ENCODE measurements around the gene RAD51B. TPM values are rescaled to one million over a fixed set of nuclear protein-coding genes. Genes with fewer than 3 reads are reported as not detected.
"Not testable (repeated sequence)": the region's sequence is repeated elsewhere in the genome, so short reads cannot be mapped to it uniquely, and the experiment has no call there.

Gene RAD51B
- total RNA-seq, 1 experiment from 2014 or later: 23.3 TPM

DNA sequence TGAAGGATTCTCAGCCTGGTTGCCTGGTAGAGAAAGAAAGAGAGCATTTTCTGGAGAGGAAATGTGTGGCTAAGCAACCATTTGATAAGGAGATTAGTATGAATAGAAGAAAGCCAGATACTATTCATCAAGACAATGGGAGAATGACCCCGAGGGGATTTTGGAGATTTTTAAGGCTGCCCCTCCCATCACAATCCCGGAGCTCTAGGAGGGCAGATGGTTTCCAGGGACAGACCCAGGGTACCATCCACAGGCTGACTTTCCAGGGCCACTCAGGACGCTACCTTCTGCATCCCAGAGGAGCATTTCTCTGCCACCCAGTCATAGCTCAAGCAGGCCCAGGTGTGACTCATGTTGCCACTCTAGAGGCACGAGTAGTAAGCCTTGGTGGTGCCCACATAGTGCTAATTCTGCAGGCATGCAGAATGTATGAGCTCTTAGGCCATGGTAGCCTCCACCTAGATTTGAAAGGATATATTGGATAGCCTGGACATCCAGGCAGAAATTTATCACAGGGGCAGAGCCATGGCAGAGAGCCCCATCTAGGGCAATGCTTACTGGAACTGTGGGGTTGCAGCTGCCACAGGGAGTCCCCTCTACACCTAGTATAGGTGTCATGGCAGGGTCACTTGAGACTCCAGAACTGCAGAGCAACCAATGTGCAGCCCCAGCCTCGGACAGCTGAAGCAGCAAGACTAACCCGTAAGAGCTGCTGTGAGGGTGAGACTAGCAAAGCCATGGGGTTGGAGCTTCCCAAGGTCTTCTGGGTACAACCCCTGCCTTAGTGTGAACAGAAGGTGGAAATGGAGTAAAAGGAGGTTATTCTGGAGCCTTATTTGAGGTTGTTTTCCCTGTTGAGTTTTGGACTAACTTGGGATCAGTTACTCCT lies 607.3 kb downstream of the RAD51B start:
- H3K4me1 ChIP-seq (ENCODE audit: insufficient read depth, low read length, poor library complexity, severe bottlenecking): no peaks in the 10 kb centered on the region
- POLR2A ChIA-PET (ENCODE audit: low non-redundant PET): interaction anchor here (0.5 kb wide), 1 partner anchor 367 kb away, joined by 16 read pairs; no protein-coding TSS in a partner anchor
- TF ChIP-seq EZH2 (IDR thresholded peaks at IDR 0.05; ENCODE audit: borderline replicate concordance, low read depth, low read length, poor library complexity, severe bottlenecking): no peak
- TF ChIP-seq, protein P1, sequence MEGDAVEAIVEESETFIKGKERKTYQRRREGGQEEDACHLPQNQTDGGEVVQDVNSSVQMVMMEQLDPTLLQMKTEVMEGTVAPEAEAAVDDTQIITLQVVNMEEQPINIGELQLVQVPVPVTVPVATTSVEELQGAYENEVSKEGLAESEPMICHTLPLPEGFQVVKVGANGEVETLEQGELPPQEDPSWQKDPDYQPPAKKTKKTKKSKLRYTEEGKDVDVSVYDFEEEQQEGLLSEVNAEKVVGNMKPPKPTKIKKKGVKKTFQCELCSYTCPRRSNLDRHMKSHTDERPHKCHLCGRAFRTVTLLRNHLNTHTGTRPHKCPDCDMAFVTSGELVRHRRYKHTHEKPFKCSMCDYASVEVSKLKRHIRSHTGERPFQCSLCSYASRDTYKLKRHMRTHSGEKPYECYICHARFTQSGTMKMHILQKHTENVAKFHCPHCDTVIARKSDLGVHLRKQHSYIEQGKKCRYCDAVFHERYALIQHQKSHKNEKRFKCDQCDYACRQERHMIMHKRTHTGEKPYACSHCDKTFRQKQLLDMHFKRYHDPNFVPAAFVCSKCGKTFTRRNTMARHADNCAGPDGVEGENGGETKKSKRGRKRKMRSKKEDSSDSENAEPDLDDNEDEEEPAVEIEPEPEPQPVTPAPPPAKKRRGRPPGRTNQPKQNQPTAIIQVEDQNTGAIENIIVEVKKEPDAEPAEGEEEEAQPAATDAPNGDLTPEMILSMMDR (conservative IDR thresholded peaks at IDR 0.05; ENCODE audit: low read depth, low read length): no peak
- BruUV-seq (replicated peaks): no TSS peak
- no peaks in the 10 kb centered on the region for H3K36me3 ChIP-seq (ENCODE audit: insufficient read depth, low read length, poor library complexity, severe bottlenecking)
- no peaks in the 10 kb centered on the region for H3K9me3 ChIP-seq (ENCODE audit: low read depth, low read length, poor library complexity, severe bottlenecking)
- CTCF ChIA-PET: no interaction called here
- no peak for DNase-seq (ENCODE audit: low spot score)
- no peak overlapping the region for H3K4me3 ChIP-seq (ENCODE audit: low read depth, low read length, poor library complexity, severe bottlenecking)
- intact Hi-C loops (cut with micrococcal nuclease; ENCODE audit: unreplicated experiment): no loop called here
- H3K27me3 ChIP-seq (replicated peaks; ENCODE audit: insufficient read depth, low read depth, low read length, poor library complexity): no peaks in the 10 kb centered on the region
- no peak overlapping the region for H3K27ac ChIP-seq (ENCODE audit: low read depth, low read length, poor library complexity, severe bottlenecking)

DNA sequence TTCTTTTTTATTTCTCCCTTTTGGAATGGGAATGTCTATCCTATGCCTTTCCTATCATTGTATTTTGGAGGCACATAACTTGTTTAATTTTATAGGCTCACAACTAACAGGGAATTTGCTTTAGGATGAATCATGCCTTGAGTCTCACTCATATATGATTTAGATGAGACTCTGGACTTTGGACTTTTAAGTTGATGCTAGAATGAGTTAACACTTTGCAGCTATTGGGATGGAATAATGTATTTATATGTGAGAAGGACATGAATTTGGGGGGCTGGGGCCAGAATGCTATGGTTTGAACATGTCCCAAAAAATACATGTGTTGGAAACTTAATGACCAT lies 607.9 kb downstream of the RAD51B start:
- no peak for DNase-seq (ENCODE audit: low spot score)
- Histone ChIP-seq H3K4me3 (ENCODE audit: low read depth, low read length, poor library complexity, severe bottlenecking) (no peak overlapping the region), H3K9me3 (ENCODE audit: low read depth, low read length, poor library complexity, severe bottlenecking) (no peaks in the 10 kb centered on the region), H3K4me1 (ENCODE audit: insufficient read depth, low read length, poor library complexity, severe bottlenecking) (no peaks in the 10 kb centered on the region), H3K27me3 (replicated peaks; ENCODE audit: insufficient read depth, low read depth, low read length, poor library complexity) (no peaks in the 10 kb centered on the region), H3K27ac (ENCODE audit: low read depth, low read length, poor library complexity, severe bottlenecking) (no peak overlapping the region), H3K36me3 (ENCODE audit: insufficient read depth, low read length, poor library complexity, severe bottlenecking) (no peaks in the 10 kb centered on the region)
- POLR2A ChIA-PET (ENCODE audit: low non-redundant PET): interaction anchor here (0.5 kb wide), 1 partner anchor 366 kb away, joined by 16 read pairs; no protein-coding TSS in a partner anchor
- CTCF ChIA-PET: no interaction called here
- no peak for TF ChIP-seq EZH2 (IDR thresholded peaks at IDR 0.05; ENCODE audit: borderline replicate concordance, low read depth, low read length, poor library complexity, severe bottlenecking)
- TF ChIP-seq, protein P1 (conservative IDR thresholded peaks at IDR 0.05; ENCODE audit: low read depth, low read length): no peak
- intact Hi-C loops (cut with micrococcal nuclease; ENCODE audit: unreplicated experiment): no loop called here
- no TSS peak for BruUV-seq (replicated peaks)

DNA sequence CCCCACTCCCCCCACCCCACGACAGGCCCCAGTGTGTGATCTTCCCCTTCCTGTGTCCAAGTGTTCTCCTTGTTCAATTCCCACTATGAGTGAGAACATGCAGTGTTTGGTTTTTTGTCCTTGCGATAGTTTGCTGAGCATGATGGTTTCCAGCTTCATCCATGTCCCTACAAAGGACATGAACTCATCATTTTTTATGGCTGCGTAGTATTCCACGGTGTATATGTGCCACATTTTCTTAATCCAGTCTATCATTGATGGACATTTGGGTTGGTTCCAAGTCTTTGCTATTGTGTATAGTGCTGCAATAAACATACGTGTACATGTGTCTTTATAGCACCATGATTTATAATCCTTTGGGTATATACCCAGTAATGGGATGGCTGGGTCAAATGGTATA lies 609.3 kb downstream of the RAD51B start:
- CTCF ChIA-PET; POLR2A ChIA-PET (ENCODE audit: low non-redundant PET); DNase-seq (ENCODE audit: low spot score); H3K36me3 ChIP-seq (ENCODE audit: insufficient read depth, low read length, poor library complexity, severe bottlenecking); intact Hi-C loops (cut with micrococcal nuclease; ENCODE audit: unreplicated experiment); H3K9me3 ChIP-seq (ENCODE audit: low read depth, low read length, poor library complexity, severe bottlenecking); H3K4me1 ChIP-seq (ENCODE audit: insufficient read depth, low read length, poor library complexity, severe bottlenecking); BruUV-seq (replicated peaks); H3K27me3 ChIP-seq (replicated peaks; ENCODE audit: insufficient read depth, low read depth, low read length, poor library complexity); H3K4me3 ChIP-seq (ENCODE audit: low read depth, low read length, poor library complexity, severe bottlenecking); H3K27ac ChIP-seq (ENCODE audit: low read depth, low read length, poor library complexity, severe bottlenecking): not testable (repeated sequence)

DNA sequence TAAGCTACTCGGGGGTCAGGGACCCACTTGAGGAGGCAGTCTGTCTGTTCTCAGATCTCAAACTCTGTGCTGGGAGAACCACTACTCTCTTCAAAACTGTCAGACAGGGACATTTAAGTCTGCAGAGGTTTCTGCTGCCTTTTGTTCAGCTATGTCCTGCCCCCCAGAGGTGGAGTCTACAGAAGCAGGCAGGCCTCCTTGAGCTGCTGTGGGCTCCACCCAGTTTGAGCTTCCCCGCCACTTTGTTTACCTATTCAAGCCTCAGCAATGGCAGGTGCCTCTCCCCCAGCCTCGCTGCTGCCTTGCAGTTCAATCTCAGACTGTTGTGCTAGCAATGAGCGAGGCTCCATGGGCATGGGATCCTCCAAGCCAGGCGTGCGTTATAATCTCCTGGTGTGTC lies 614.6 kb downstream of the RAD51B start:
- CTCF ChIA-PET; POLR2A ChIA-PET (ENCODE audit: low non-redundant PET); H3K4me3 ChIP-seq (ENCODE audit: low read depth, low read length, poor library complexity, severe bottlenecking); DNase-seq (ENCODE audit: low spot score); H3K27me3 ChIP-seq (replicated peaks; ENCODE audit: insufficient read depth, low read depth, low read length, poor library complexity); H3K9me3 ChIP-seq (ENCODE audit: low read depth, low read length, poor library complexity, severe bottlenecking); intact Hi-C loops (cut with micrococcal nuclease; ENCODE audit: unreplicated experiment); H3K27ac ChIP-seq (ENCODE audit: low read depth, low read length, poor library complexity, severe bottlenecking); H3K36me3 ChIP-seq (ENCODE audit: insufficient read depth, low read length, poor library complexity, severe bottlenecking); H3K4me1 ChIP-seq (ENCODE audit: insufficient read depth, low read length, poor library complexity, severe bottlenecking); BruUV-seq (replicated peaks): not testable (repeated sequence)

DNA sequence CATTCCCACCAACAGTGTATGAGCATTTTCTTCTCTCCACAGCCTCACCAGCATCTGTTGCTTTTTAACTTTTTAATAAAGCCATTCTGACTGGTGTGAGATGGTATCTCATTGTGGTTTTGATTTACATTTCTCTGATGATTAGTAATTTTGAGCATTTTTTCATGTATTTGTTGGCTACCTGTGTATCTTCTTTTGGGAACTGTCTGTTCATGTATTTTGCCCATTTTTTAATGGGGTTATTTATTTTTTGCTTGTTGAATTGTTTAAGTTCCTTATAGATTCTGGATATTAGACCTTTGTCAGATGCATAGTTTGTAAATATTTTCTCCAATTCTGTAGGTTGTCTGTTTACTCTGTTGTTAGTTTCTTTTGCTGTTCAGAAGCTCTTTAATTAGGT lies 616.1 kb downstream of the RAD51B start:
- H3K27ac ChIP-seq (ENCODE audit: low read depth, low read length, poor library complexity, severe bottlenecking); H3K4me1 ChIP-seq (ENCODE audit: insufficient read depth, low read length, poor library complexity, severe bottlenecking); H3K27me3 ChIP-seq (replicated peaks; ENCODE audit: insufficient read depth, low read depth, low read length, poor library complexity); intact Hi-C loops (cut with micrococcal nuclease; ENCODE audit: unreplicated experiment); H3K4me3 ChIP-seq (ENCODE audit: low read depth, low read length, poor library complexity, severe bottlenecking); CTCF ChIA-PET; BruUV-seq (replicated peaks); DNase-seq (ENCODE audit: low spot score); H3K36me3 ChIP-seq (ENCODE audit: insufficient read depth, low read length, poor library complexity, severe bottlenecking); H3K9me3 ChIP-seq (ENCODE audit: low read depth, low read length, poor library complexity, severe bottlenecking); POLR2A ChIA-PET (ENCODE audit: low non-redundant PET): not testable (repeated sequence)

Data from A673 (cell line).